Prostate gland (tissue), 2 donors: Measurements from ENCODE around the gene TSPOAP1.

Source experiments
- POLR2A ChIP-seq: fragments of 450-650 bp; IDR thresholded peaks from one replicate; pipeline ENCODE4 v1.6.1; 2016; ENCODE audit warnings: antibody characterized with exemption, mild to moderate bottlenecking
- TF ChIP-seq, protein P1 (sequence below), 4 experiments: fragments of 200-600 bp in 2 of 4; fragments of 450-650 bp in 2 of 4; sonication (generic) in 2 of 4; IDR thresholded peaks; 1 replicate in 3 of 4; 2 replicates in 1 of 4; pipeline ENCODE4 v1.5.1; 2016 to 2019; ENCODE audit warnings: antibody characterized with exemption in 4 of 4, mild to moderate bottlenecking in 2 of 4, moderate library complexity in 2 of 4

DNA sequence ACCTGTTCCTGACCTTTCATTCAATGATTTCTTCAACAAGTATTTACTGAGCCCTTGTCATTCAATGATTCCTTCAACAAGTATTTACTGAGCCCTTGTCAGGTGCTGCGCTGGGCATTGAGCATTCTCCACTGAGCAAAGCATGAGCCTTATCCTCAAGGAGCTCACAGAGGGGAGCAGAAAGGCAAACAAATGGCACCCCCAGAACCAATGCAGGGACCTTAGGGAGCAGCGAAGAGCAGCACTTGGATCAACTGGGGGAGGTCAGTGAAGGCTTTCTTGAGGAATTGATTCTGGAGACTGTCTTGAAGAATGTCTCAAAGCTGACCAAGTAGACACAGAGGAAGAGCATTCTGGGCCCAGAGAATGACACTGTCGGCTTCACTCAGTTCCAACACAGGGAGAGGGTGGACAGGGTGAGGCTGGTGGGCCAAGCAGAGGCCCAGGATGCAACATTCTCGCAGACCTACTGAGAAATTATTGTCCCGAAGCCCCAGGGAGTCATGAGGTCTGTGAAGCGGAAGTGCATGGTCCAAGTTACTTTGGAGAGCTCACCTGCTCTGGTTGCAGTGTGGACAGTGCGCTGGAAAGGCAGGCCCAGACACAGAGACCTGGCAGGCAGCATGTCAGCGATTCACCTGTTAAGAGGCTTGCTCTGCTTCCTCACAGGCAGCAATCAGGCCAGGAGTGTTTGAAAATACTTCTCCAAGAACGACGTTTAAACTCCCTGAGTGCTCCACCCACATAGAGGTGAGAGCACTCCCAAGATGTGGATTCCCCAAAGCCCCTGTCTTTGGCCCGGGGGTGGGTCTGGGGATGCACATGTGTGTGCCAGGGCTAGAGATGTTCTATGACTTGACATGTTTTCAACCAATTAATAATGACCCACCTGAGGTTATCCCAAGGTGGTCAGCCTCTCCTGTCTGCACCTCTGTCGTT is 44.7 kb downstream of the TSPOAP1 start:
- no peak for TF ChIP-seq POLR2A
- TF ChIP-seq, protein P1, sequence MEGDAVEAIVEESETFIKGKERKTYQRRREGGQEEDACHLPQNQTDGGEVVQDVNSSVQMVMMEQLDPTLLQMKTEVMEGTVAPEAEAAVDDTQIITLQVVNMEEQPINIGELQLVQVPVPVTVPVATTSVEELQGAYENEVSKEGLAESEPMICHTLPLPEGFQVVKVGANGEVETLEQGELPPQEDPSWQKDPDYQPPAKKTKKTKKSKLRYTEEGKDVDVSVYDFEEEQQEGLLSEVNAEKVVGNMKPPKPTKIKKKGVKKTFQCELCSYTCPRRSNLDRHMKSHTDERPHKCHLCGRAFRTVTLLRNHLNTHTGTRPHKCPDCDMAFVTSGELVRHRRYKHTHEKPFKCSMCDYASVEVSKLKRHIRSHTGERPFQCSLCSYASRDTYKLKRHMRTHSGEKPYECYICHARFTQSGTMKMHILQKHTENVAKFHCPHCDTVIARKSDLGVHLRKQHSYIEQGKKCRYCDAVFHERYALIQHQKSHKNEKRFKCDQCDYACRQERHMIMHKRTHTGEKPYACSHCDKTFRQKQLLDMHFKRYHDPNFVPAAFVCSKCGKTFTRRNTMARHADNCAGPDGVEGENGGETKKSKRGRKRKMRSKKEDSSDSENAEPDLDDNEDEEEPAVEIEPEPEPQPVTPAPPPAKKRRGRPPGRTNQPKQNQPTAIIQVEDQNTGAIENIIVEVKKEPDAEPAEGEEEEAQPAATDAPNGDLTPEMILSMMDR (IDR thresholded peaks at IDR 0.05): no peak
